Measurements from ENCODE around the gene MICAL2. TPM values are rescaled to one million over a fixed set of nuclear protein-coding genes. Genes with fewer than 3 reads are reported as not detected.

Gene MICAL2
- total and polyA plus RNA-seq, 10 of the 15 experiments (the other 5 are each of a cell fraction or from before 2014, with no cell fraction given), result 0.90 to 5.6 (median 2.4) TPM

DNA sequence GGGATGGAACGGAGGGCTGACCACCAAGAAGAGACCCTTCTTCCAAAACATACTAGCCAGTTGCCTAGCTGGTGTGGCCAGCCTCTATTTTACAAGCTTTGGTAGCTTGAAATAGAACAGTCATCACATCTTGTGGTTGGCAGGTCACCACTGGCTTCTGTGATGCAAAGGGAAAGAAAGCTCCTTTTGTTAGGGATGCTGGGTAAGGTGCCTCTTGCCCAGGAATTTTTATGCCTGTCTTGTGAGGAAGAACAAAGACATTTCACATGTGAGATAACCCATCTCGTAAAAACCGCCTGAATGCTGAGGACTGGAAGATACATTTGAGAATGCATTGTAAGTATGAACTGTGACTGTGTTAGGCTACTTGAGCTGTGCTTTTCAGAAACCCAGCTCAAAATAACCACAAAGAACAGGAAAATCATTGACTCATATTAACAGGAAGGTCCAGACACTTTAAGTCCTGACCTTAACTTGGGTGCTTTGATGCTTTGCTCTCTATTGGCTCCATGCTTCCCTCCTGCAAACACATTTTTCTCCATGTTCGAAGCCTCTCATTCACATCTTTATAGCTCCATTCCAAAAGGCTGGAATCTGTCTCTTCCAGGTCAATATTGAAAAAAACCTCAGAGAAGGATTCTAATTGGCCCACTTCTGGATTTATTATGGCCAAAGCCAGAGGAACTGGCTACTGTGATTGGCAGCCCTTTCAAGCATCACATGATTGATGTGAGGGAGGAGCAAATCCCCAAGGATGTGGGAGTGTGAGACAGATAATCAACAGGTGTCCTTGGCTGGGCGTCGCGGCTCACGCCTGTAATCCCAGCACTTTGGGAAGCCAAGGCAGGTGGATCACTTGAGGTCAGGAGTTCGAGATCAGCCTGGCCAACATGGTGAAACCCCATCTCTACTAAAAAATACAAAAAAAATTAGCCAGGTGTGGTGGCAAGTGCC lies 53.9 kb downstream of the MICAL2 start:
- no peak overlapping the region for H3K9ac ChIP-seq (ENCODE audit: control insufficient read depth, insufficient read depth, low read length)
- H4K20me1 ChIP-seq (ENCODE audit: control insufficient read depth, insufficient read depth), result no peaks in the 10 kb centered on the region
- no peak overlapping the region for H3K4me3 ChIP-seq
- no TSS peak for BruUV-seq (replicated peaks)
- no peaks in the 10 kb centered on the region for H3K79me2 ChIP-seq (ENCODE audit: control insufficient read depth, insufficient read depth, low read length)
- H3K27me3 ChIP-seq (replicated peaks in 1 of 2; ENCODE audit: control insufficient read depth in 2 of 2, insufficient read depth in 2 of 2, low read length in 1 of 2), result no peaks in the 10 kb centered on the region
- 62% methylated on average over 9 of the region's 9 CpGs for WGBS (ENCODE audit: insufficient coverage, insufficient replicate concordance, low lambda C conversion rate, missing lambda C conversion rate)
- no peaks in the 10 kb centered on the region for H3K4me1 ChIP-seq (ENCODE audit: control insufficient read depth, insufficient read depth, low read length)
- intact Hi-C loops (cut with micrococcal nuclease; ENCODE audit: unreplicated experiment), result loop anchor here (5.0 kb wide), 1 partner anchor 118 kb away; no protein-coding TSS in a partner anchor
- DNase-seq (ENCODE audit: low read depth, low spot score) (no peak), ATAC-seq (peak; percentile 32; the same call in 1 of the 3 replicates), FAIRE-seq (no peak)
- no peaks in the 10 kb centered on the region for H3K36me3 ChIP-seq (ENCODE audit: control insufficient read depth in 2 of 2, insufficient read depth in 2 of 2, low read length in 1 of 2)
- ChIA-PET CTCF (interaction anchor here (0.7 to 5.9 kb wide), 8 partner anchors 8 to 1230 kb away, joined by 3 to 47 read pairs (median 6); no protein-coding TSS in a partner anchor), RAD21 (ENCODE audit: unreplicated experiment) (interaction anchor here (0.7 to 3.2 kb wide), 7 partner anchors 8 to 117 kb away, joined by 3 to 22 read pairs (median 8); no protein-coding TSS in a partner anchor), SMC1A (ENCODE audit: uncharacterized antibody, unreplicated experiment) (interaction anchor here (0.8 to 3.1 kb wide), 13 partner anchors 8 to 119 kb away, joined by 3 to 17 read pairs (median 4); no protein-coding TSS in a partner anchor), POLR2A (no interaction called here)
- H2AFZ ChIP-seq (ENCODE audit: control insufficient read depth, low read depth, low read length), result no peak overlapping the region
- in situ Hi-C loops (cut with MboI), result no loop called here
- H3K4me2 ChIP-seq (ENCODE audit: control insufficient read depth, insufficient read depth), result no peak overlapping the region
- H3K9me3 ChIP-seq (replicated peaks; ENCODE audit: control insufficient read depth, insufficient read depth, low read length), result no peaks in the 10 kb centered on the region
- no peak overlapping the region for H3K27ac ChIP-seq (ENCODE audit: control insufficient read depth, insufficient read depth)
- no peak for TF ChIP-seq BRCA1 (IDR thresholded peaks at IDR 0.05; ENCODE audit: low read depth, low read length)
- TF ChIP-seq, protein P1, sequence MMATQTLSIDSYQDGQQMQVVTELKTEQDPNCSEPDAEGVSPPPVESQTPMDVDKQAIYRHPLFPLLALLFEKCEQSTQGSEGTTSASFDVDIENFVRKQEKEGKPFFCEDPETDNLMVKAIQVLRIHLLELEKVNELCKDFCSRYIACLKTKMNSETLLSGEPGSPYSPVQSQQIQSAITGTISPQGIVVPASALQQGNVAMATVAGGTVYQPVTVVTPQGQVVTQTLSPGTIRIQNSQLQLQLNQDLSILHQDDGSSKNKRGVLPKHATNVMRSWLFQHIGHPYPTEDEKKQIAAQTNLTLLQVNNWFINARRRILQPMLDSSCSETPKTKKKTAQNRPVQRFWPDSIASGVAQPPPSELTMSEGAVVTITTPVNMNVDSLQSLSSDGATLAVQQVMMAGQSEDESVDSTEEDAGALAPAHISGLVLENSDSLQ (IDR thresholded peaks at IDR 0.05), result peak; percentile 26; the same call in 1 of the 2 replicates
